ENCODE results near the gene CMTM7. TPM values are rescaled to one million over a fixed set of nuclear protein-coding genes. Genes with fewer than 3 reads are reported as not detected.

Gene CMTM7
- total RNA-seq, 1 experiment from 2014 or later, result 8.9 TPM

DNA sequence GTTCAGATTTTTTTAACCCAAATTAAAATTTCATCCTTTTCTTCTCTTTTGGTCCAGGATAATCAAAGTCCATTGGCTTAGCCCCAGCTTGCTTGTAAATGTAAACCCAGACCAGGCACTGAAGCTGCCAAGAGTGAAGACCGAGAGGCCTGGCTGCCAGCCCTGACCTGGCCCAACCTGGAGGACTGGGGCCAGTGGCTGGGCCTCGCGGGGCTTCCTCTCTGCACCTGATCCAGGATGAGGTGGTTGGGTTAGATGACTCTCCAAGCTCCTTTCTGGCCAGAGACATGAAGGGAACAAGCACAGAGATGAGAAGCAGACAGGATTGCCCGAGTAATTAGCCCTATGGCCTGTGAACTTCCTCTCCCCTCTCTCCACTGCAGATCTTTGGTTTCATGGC, 60.4 kb downstream of the CMTM7 start:
- Histone ChIP-seq H3K9ac (ENCODE audit: low read length) (no peak overlapping the region), H3K27ac (ENCODE audit: low read length) (no peak overlapping the region), H3K9me2 (replicated peaks; ENCODE audit: insufficient read depth, low read length) (no peaks in the 10 kb centered on the region), H3K9me3 (ENCODE audit: low read length) (no peaks in the 10 kb centered on the region), H4K20me1 (ENCODE audit: insufficient read depth, low read depth, low read length) (no peaks in the 10 kb centered on the region), H3K4me2 (ENCODE audit: low read depth, low read length, poor library complexity, severe bottlenecking) (no peak overlapping the region), H3K79me2 (ENCODE audit: low read length) (no peaks in the 10 kb centered on the region), H3K4me3 (ENCODE audit: low read length) (no peak overlapping the region), H3K4me1 (ENCODE audit: low read length) (peaks cover 12% of the 10 kb centered on the region), H3K36me3 (ENCODE audit: insufficient read depth, low read length) (no peaks in the 10 kb centered on the region), H3K27me3 (ENCODE audit: low read length) (no peaks in the 10 kb centered on the region), H2AFZ (ENCODE audit: low read length) (no peak overlapping the region)
- DNase-seq, result no peak

GRCh38 chr3:32453346-32453745, 61.7 kb downstream of the CMTM7 start:
- DNase-seq, result no peak
- Histone ChIP-seq H3K4me2 (ENCODE audit: low read depth, low read length, poor library complexity, severe bottlenecking) (no peak overlapping the region), H3K27me3 (ENCODE audit: low read length) (no peaks in the 10 kb centered on the region), H3K4me1 (ENCODE audit: low read length) (peaks cover 20% of the 10 kb centered on the region), H3K4me3 (ENCODE audit: low read length) (no peak overlapping the region), H4K20me1 (ENCODE audit: insufficient read depth, low read depth, low read length) (no peaks in the 10 kb centered on the region), H3K36me3 (ENCODE audit: insufficient read depth, low read length) (no peaks in the 10 kb centered on the region), H3K9me2 (replicated peaks; ENCODE audit: insufficient read depth, low read length) (no peaks in the 10 kb centered on the region), H3K9ac (ENCODE audit: low read length) (no peak overlapping the region), H2AFZ (ENCODE audit: low read length) (no peak overlapping the region), H3K27ac (ENCODE audit: low read length) (no peak overlapping the region), H3K79me2 (ENCODE audit: low read length) (no peaks in the 10 kb centered on the region), H3K9me3 (ENCODE audit: low read length) (no peaks in the 10 kb centered on the region)

GRCh38 chr3:32454111-32454510, 62.5 kb downstream of the CMTM7 start:
- H3K27ac ChIP-seq (ENCODE audit: low read length), result no peak overlapping the region

DNA sequence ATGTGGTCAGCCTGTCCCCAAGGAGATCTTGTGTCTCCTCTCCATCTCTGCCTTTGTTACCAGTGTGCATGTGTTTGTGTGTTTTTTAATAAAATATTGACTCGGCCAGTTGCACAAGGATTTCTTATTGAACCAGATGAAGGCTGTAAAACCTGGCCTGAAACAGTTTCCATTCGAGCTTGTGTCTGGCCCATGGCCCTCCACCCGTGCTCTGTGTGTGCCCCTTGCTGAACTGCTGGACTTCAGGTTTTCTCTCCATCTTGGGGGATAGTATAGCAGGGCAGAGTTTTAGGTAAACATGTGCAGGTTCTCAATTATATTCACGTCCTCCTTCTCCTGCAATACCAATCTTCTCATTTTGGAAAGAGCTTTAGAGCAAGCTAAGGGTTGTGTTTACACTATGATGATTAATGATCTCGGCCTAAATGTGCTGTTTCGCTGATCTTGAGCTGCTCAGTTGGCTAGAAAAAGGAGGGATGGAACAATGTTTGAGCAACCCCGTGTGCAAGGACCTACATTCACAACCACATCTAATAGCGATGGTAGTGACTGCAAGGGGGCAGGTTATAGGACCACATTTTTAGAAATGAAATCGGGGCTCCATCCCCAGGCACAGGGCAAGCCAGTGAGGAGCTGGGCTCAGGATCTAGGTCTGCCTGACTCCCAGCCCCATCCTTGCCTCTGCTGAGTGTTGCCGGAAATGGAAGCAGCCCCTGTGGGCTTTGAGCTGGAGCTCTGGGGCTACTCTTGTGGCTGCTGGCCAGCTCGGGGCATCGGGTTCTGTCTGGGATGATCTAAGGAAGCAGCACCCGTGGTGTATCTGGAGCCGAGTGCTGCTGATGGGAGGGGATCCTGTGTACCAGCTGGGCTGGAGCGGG, 63.3 kb downstream of the CMTM7 start:
- Histone ChIP-seq H3K4me2 (ENCODE audit: low read depth, low read length, poor library complexity, severe bottlenecking) (no peak overlapping the region), H3K36me3 (ENCODE audit: insufficient read depth, low read length) (no peaks in the 10 kb centered on the region), H3K27me3 (ENCODE audit: low read length) (no peaks in the 10 kb centered on the region), H3K27ac (ENCODE audit: low read length) (no peak overlapping the region), H2AFZ (ENCODE audit: low read length) (no peak overlapping the region), H3K9me3 (ENCODE audit: low read length) (no peaks in the 10 kb centered on the region), H3K79me2 (ENCODE audit: low read length) (no peaks in the 10 kb centered on the region), H3K9ac (ENCODE audit: low read length) (no peak overlapping the region), H4K20me1 (ENCODE audit: insufficient read depth, low read depth, low read length) (no peaks in the 10 kb centered on the region), H3K9me2 (replicated peaks; ENCODE audit: insufficient read depth, low read length) (no peaks in the 10 kb centered on the region), H3K4me3 (ENCODE audit: low read length) (no peak overlapping the region), H3K4me1 (ENCODE audit: low read length) (peaks cover 30% of the 10 kb centered on the region)
- no peak for DNase-seq

More at GRCh38 chr3:32454111-32454510, 62.5 kb downstream of the CMTM7 start:
- DNase-seq, result no peak
- peaks cover 22% of the 10 kb centered on the region for H3K4me1 ChIP-seq (ENCODE audit: low read length)
- H3K4me3 ChIP-seq (ENCODE audit: low read length), result no peak overlapping the region
- H2AFZ ChIP-seq (ENCODE audit: low read length), result no peak overlapping the region
- H3K27me3 ChIP-seq (ENCODE audit: low read length), result no peaks in the 10 kb centered on the region
- no peaks in the 10 kb centered on the region for H4K20me1 ChIP-seq (ENCODE audit: insufficient read depth, low read depth, low read length)
- H3K9me2 ChIP-seq (replicated peaks; ENCODE audit: insufficient read depth, low read length), result no peaks in the 10 kb centered on the region
- no peaks in the 10 kb centered on the region for H3K9me3 ChIP-seq (ENCODE audit: low read length)
- no peak overlapping the region for H3K9ac ChIP-seq (ENCODE audit: low read length)
- no peaks in the 10 kb centered on the region for H3K36me3 ChIP-seq (ENCODE audit: insufficient read depth, low read length)
- H3K79me2 ChIP-seq (ENCODE audit: low read length), result no peaks in the 10 kb centered on the region
- no peak overlapping the region for H3K4me2 ChIP-seq (ENCODE audit: low read depth, low read length, poor library complexity, severe bottlenecking)

GRCh38 chr3:32455609-32456428, 64.2 kb downstream of the CMTM7 start:
- no peaks in the 10 kb centered on the region for H3K27me3 ChIP-seq (ENCODE audit: low read length)
- H3K9ac ChIP-seq (ENCODE audit: low read length), result no peak overlapping the region
- no peaks in the 10 kb centered on the region for H4K20me1 ChIP-seq (ENCODE audit: insufficient read depth, low read depth, low read length)
- no peaks in the 10 kb centered on the region for H3K36me3 ChIP-seq (ENCODE audit: insufficient read depth, low read length)
- H2AFZ ChIP-seq (ENCODE audit: low read length), result no peak overlapping the region
- H3K79me2 ChIP-seq (ENCODE audit: low read length), result no peaks in the 10 kb centered on the region
- H3K9me2 ChIP-seq (replicated peaks; ENCODE audit: insufficient read depth, low read length), result no peaks in the 10 kb centered on the region
- H3K27ac ChIP-seq (ENCODE audit: low read length), result no peak overlapping the region
- no peaks in the 10 kb centered on the region for H3K9me3 ChIP-seq (ENCODE audit: low read length)
- H3K4me1 ChIP-seq (ENCODE audit: low read length), result peaks cover 39% of the 10 kb centered on the region
- no peak for DNase-seq
- no peak overlapping the region for H3K4me3 ChIP-seq (ENCODE audit: low read length)
- no peak overlapping the region for H3K4me2 ChIP-seq (ENCODE audit: low read depth, low read length, poor library complexity, severe bottlenecking)

DNA sequence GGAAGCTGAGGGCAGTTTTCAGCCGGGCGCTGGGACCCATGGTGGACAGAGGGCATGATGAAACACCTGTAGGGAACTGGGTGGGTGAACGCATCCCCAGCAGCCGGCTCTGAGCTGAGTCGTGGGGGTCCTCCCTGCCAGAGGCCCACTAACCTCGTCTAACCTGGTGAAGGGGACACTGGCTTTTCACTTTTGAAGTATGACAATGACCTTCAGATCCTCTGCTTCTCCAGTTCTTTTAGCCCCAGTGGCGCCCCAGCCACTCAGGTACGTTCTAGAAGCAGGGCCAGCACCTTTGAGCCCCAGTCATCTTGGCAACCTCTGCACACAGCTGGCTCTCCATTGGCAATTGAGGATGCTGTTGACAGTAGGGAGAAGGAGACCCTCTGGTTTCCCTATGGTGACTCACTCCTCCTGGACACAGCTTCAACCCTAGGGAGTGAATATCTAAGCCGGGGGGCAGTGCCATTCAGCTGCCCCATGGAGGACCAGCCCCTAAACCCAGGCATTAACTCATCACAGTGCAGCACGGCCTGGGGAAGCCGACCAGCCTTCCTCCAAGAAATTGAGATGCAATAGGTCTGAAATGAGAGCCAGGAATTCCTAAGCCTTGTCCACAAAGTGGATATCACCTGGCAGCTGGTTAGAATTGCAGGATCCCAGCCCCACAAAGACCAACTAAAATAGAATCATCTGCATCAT, 64.9 kb downstream of the CMTM7 start:
- H3K36me3 ChIP-seq (ENCODE audit: insufficient read depth, low read length), result no peaks in the 10 kb centered on the region
- H3K4me3 ChIP-seq (ENCODE audit: low read length), result no peak overlapping the region
- peaks cover 45% of the 10 kb centered on the region for H3K4me1 ChIP-seq (ENCODE audit: low read length)
- H3K79me2 ChIP-seq (ENCODE audit: low read length), result no peaks in the 10 kb centered on the region
- no peak overlapping the region for H2AFZ ChIP-seq (ENCODE audit: low read length)
- no peaks in the 10 kb centered on the region for H3K27me3 ChIP-seq (ENCODE audit: low read length)
- H3K9me3 ChIP-seq (ENCODE audit: low read length), result no peaks in the 10 kb centered on the region
- no peak overlapping the region for H3K4me2 ChIP-seq (ENCODE audit: low read depth, low read length, poor library complexity, severe bottlenecking)
- no peak for DNase-seq
- H3K27ac ChIP-seq (ENCODE audit: low read length), result no peak overlapping the region
- no peak overlapping the region for H3K9ac ChIP-seq (ENCODE audit: low read length)
- no peaks in the 10 kb centered on the region for H4K20me1 ChIP-seq (ENCODE audit: insufficient read depth, low read depth, low read length)
- H3K9me2 ChIP-seq (replicated peaks; ENCODE audit: insufficient read depth, low read length), result no peaks in the 10 kb centered on the region

DNA sequence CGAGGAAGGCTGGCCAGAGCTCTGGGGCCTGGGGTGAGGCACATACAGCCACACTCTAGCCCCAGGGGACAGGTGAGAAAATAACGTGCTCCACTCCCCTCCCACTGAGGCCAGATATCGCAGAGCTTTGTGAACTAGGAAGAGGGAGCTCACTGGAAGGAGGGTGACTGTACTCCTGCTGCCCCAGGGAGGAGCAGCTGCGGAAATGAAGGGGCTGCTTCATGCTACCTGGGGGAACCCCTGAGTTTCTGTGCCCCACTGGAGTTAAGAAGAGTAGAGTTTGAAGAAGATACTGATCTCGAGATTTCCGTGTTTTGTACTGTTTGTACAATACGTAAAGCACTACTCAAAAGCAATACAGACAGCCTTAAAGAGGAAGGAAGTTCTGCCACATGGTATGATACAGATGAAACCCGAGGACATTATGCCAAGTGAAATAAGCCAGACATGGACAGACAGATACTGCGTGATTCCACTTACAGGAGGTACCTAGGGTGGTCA, 66.4 kb downstream of the CMTM7 start:
- Histone ChIP-seq H2AFZ (ENCODE audit: low read length) (peak overlapping the region; percentile 35; the same call in 1 of the 2 replicates), H3K4me2 (ENCODE audit: low read depth, low read length, poor library complexity, severe bottlenecking) (peak overlapping the region; percentile 35), H3K9ac (ENCODE audit: low read length) (peak overlapping the region; percentile 40), H3K79me2 (ENCODE audit: low read length) (no peaks in the 10 kb centered on the region), H3K4me1 (ENCODE audit: low read length) (peaks cover 48% of the 10 kb centered on the region), H4K20me1 (ENCODE audit: insufficient read depth, low read depth, low read length) (no peaks in the 10 kb centered on the region), H3K9me2 (replicated peaks; ENCODE audit: insufficient read depth, low read length) (no peaks in the 10 kb centered on the region), H3K27ac (ENCODE audit: low read length) (no peak overlapping the region), H3K9me3 (ENCODE audit: low read length) (no peaks in the 10 kb centered on the region), H3K4me3 (ENCODE audit: low read length) (no peak overlapping the region), H3K27me3 (ENCODE audit: low read length) (no peaks in the 10 kb centered on the region), H3K36me3 (ENCODE audit: insufficient read depth, low read length) (no peaks in the 10 kb centered on the region)
- DNase-seq, result peak; percentile 56
